GM23338 (cell line): ENCODE data around the gene PIEZO2. TPM values are rescaled to one million over a fixed set of nuclear protein-coding genes. Genes with fewer than 3 reads are reported as not detected.

Experiments used
- ATAC-seq: fragments of 200-7000 bp; cut with Tn5 transposase; 3 replicates; pipeline ENCODE4 v1.9.1; 2020
- DNase-seq: peaks from one replicate; pipeline ENCODE4 v3.0.0-alpha.2; 2015; ENCODE audit warnings: low spot score
- H2AFZ ChIP-seq: fragments of 200-600 bp; sonication (generic); 2 replicates; pipeline ENCODE4 v1.8.0; 2016; ENCODE audit warnings: antibody characterized with exemption, mild to moderate bottlenecking, moderate library complexity
- H3F3A ChIP-seq: fragments of 200-600 bp; sonication (generic); replicated peaks from 2 replicates; pipeline ENCODE4 v1.8.0; 2017; ENCODE audit warnings: antibody characterized with exemption, mixed run types, low read depth
- H3K27ac ChIP-seq: fragments of 200-600 bp; sonication (generic); 2 replicates; pipeline ENCODE4 v1.6.1; 2016; ENCODE audit warnings: low read depth
- H3K27me3 ChIP-seq: fragments of 200-600 bp; sonication (generic); 2 replicates; pipeline ENCODE4 v1.8.0; 2016; ENCODE audit warnings: mild to moderate bottlenecking, mixed run types, moderate library complexity; ENCODE audit not compliant: insufficient read depth
- H3K36me3 ChIP-seq: fragments of 200-600 bp; sonication (generic); 2 replicates; pipeline ENCODE4 v1.8.0; 2016; ENCODE audit warnings: mild to moderate bottlenecking; ENCODE audit not compliant: insufficient read depth
- H3K4me1 ChIP-seq: fragments of 200-600 bp; sonication (generic); 2 replicates; pipeline ENCODE4 v1.8.0; 2016; ENCODE audit warnings: mild to moderate bottlenecking, moderate library complexity; ENCODE audit not compliant: insufficient read depth
- H3K4me2 ChIP-seq: fragments of 200-600 bp; sonication (generic); 2 replicates; pipeline ENCODE4 v1.7.1; 2017; ENCODE audit warnings: mixed run types
- H3K4me3 ChIP-seq: fragments of 200-600 bp; sonication (generic); 2 replicates; pipeline ENCODE4 v1.6.1; 2016; ENCODE audit warnings: mixed run types
- H3K79me2 ChIP-seq: fragments of 200-600 bp; sonication (generic); replicated peaks from 2 replicates; pipeline ENCODE4 v1.8.0; 2017; ENCODE audit warnings: mild to moderate bottlenecking; ENCODE audit not compliant: insufficient read depth
- H3K9me2 ChIP-seq: fragments of 200-600 bp; sonication (generic); 2 replicates; pipeline ENCODE4 v1.8.0; 2017; ENCODE audit not compliant: insufficient read depth
- H4K20me1 ChIP-seq: fragments of 200-600 bp; sonication (generic); replicated peaks from 2 replicates; pipeline ENCODE4 v1.8.0; 2017; ENCODE audit warnings: mild to moderate bottlenecking; ENCODE audit not compliant: insufficient read depth
- H3K27ac Mint-ChIP-seq: 2 replicates; pipeline ENCODE4 v1.8.0; 2020; ENCODE audit warnings: inconsistent platforms, mild to moderate bottlenecking, moderate library complexity, mixed read lengths
- H3K27me3 Mint-ChIP-seq: 3 replicates; pipeline ENCODE4 v1.8.0; 2022; ENCODE audit warnings: low read depth, mild to moderate bottlenecking, moderate library complexity, mixed read lengths, inconsistent platforms; ENCODE audit not compliant: insufficient read depth, poor library complexity
- H3K36me3 Mint-ChIP-seq: 3 replicates; pipeline ENCODE4 v1.8.0; 2021; ENCODE audit warnings: low read depth, mild to moderate bottlenecking, inconsistent platforms, moderate library complexity, mixed read lengths
- H3K4me1 Mint-ChIP-seq: 3 replicates; pipeline ENCODE4 v1.8.0; 2020; ENCODE audit warnings: mild to moderate bottlenecking, inconsistent platforms, mixed read lengths
- H3K4me3 Mint-ChIP-seq: 3 replicates; pipeline ENCODE4 v1.8.0; 2021; ENCODE audit warnings: moderate library complexity, mild to moderate bottlenecking, inconsistent platforms, mixed read lengths
- H3K9me3 Mint-ChIP-seq: 3 replicates; pipeline ENCODE4 v1.8.0; 2020; ENCODE audit warnings: moderate library complexity, mild to moderate bottlenecking, inconsistent platforms, mixed read lengths
- CREB1 ChIP-seq: fragments of 250-450 bp; sonication (Bioruptor Pico); IDR thresholded peaks from 2 replicates; pipeline ENCODE4 v1.5.0; 2020; ENCODE audit warnings: low read depth, mild to moderate bottlenecking, moderate library complexity
- CTCF ChIP-seq, 2 experiments: fragments of 200-600 bp in 1 of 2; sonication (generic) in 1 of 2; conservative IDR thresholded peaks; 2 replicates each; pipeline versions ENCODE4 v1.5.1 to v1.6.1; 2016 to 2017; ENCODE audit warnings: antibody characterized with exemption in 2 of 2, low read depth in 2 of 2, mild to moderate bottlenecking in 2 of 2, moderate library complexity in 1 of 2
- ETS1 ChIP-seq: IDR thresholded peaks from 2 replicates; pipeline ENCODE4 v1.6.1; 2016; ENCODE audit warnings: antibody characterized with exemption
- EZH2 ChIP-seq: fragments of 200-600 bp; sonication (generic); IDR thresholded peaks from one replicate; pipeline ENCODE4 v1.8.0; 2017; ENCODE audit warnings: antibody characterized with exemption, mild to moderate bottlenecking, low read depth; ENCODE audit not compliant: unreplicated experiment
- EZH2phosphoT487 ChIP-seq: fragments of 200-600 bp; sonication (generic); IDR thresholded peaks from one replicate; pipeline ENCODE4 v1.8.1; 2018; ENCODE audit warnings: antibody characterized with exemption; ENCODE audit not compliant: unreplicated experiment
- JUNB ChIP-seq: IDR thresholded peaks from one replicate; pipeline ENCODE4 v1.6.1; 2016; ENCODE audit warnings: antibody characterized with exemption; ENCODE audit not compliant: unreplicated experiment
- NANOG ChIP-seq: IDR thresholded peaks from 2 replicates; pipeline ENCODE4 v1.6.1; 2016; ENCODE audit warnings: antibody characterized with exemption, borderline replicate concordance
- POLR2AphosphoS5 ChIP-seq: IDR thresholded peaks from 2 replicates; pipeline ENCODE4 v1.6.1; 2016; ENCODE audit warnings: antibody characterized with exemption, low read depth
- REST ChIP-seq: IDR thresholded peaks from one replicate; pipeline ENCODE4 v1.6.1; 2018; ENCODE audit warnings: antibody characterized with exemption; ENCODE audit not compliant: unreplicated experiment
- STAT1 ChIP-seq: IDR thresholded peaks from one replicate; pipeline ENCODE4 v1.6.1; 2016; ENCODE audit warnings: antibody characterized with exemption; ENCODE audit not compliant: unreplicated experiment
- ZNF114 ChIP-seq: fragments of 250-450 bp; sonication (Bioruptor Pico); IDR thresholded peaks from 2 replicates; pipeline ENCODE4 v1.5.0; 2020; ENCODE audit warnings: mild to moderate bottlenecking, moderate library complexity
- ZNF331 ChIP-seq: fragments of 250-450 bp; sonication (Bioruptor Pico); IDR thresholded peaks from 2 replicates; pipeline ENCODE4 v1.5.0; 2020; ENCODE audit warnings: low read depth, mild to moderate bottlenecking, moderate library complexity
- polyA plus RNA-seq: library from polyadenylated mRNA; unstranded; fragments of >200 nt; fragmentation: Nextera tagmentation; extraction: Ambion mirVana; gene quantifications from 2 replicates; pipeline ENCODE4 v1.2.1, GENCODE V29; 2016
- total RNA-seq: library from RNA; depleted of rRNA; stranded (reverse); fragments of >200 nt; shearing (Covaris generic); gene quantifications from 2 replicates; pipeline ENCODE4 v1.2.3, GENCODE V29; 2014

Gene PIEZO2
- total and polyA plus RNA-seq, 2 experiments from 2014 or later = 4.8 to 8.2 TPM

GRCh38 chr18:10743766-10744165 lies 405.6 kb downstream of the PIEZO2 start:
- Histone ChIP-seq H3K36me3 (no peaks in the 10 kb centered on the region), H3K9me2 (0 out of 2 replicates have a peak, but pooled peaks cover 4% of the 10 kb centered on the region), H4K20me1 (no peaks in the 10 kb centered on the region), H3F3A (no peaks in the 10 kb centered on the region), H3K27ac (no peak overlapping the region), H3K4me1 (no peaks in the 10 kb centered on the region), H3K79me2 (no peaks in the 10 kb centered on the region), H2AFZ (no peak overlapping the region), H3K27me3 (no peaks in the 10 kb centered on the region), H3K4me2 (no peak overlapping the region), H3K4me3 (no peak overlapping the region)
- DNase-seq (no peak), ATAC-seq (no peak)
- Mint-ChIP-seq H3K27me3 (no peaks in the 10 kb centered on the region), H3K27ac (no peak overlapping the region), H3K4me3 (no peak overlapping the region), H3K9me3 (no peaks in the 10 kb centered on the region), H3K36me3 (peaks cover 7% of the 10 kb centered on the region; the same call in 2 of the 3 replicates), H3K4me1 (no peaks in the 10 kb centered on the region)
- no peak for TF ChIP-seq CREB1 (CRISPR knock-in tag)
- TF ChIP-seq EZH2phosphoT487 = no peak
- TF ChIP-seq CTCF (conservative IDR thresholded peaks at IDR 0.05; ENCODE audit: low read depth in 2 of 2) = no peak
- TF ChIP-seq STAT1 = no peak
- TF ChIP-seq JUNB = no peak

GRCh38 chr18:10739152-10739551 lies 410.2 kb downstream of the PIEZO2 start:
- Mint-ChIP-seq H3K27ac (peak overlapping the region; percentile 27; the same call in 1 of the 2 replicates), H3K9me3 (no peaks in the 10 kb centered on the region), H3K4me3 (no peak overlapping the region), H3K27me3 (no peaks in the 10 kb centered on the region), H3K4me1 (no peaks in the 10 kb centered on the region), H3K36me3 (peaks cover 10% of the 10 kb centered on the region; the same call in 2 of the 3 replicates)
- no peaks in the 10 kb centered on the region for H3F3A ChIP-seq
- no peaks in the 10 kb centered on the region for H4K20me1 ChIP-seq
- TF ChIP-seq EZH2 = no peak
- no peak for TF ChIP-seq NANOG
- TF ChIP-seq CREB1 (CRISPR knock-in tag) = no peak
- no peak for TF ChIP-seq EZH2phosphoT487
- no peak for TF ChIP-seq ZNF114 (CRISPR knock-in tag)
- no peak for TF ChIP-seq POLR2AphosphoS5
- TF ChIP-seq CTCF (conservative IDR thresholded peaks at IDR 0.05; ENCODE audit: low read depth in 2 of 2) = no peak
- no peak for TF ChIP-seq REST
- no peak for TF ChIP-seq ZNF331 (CRISPR knock-in tag)
- no peak for TF ChIP-seq ETS1
- H3K4me1 ChIP-seq = no peaks in the 10 kb centered on the region
- H3K27ac ChIP-seq = no peak overlapping the region
- no peaks in the 10 kb centered on the region for H3K9me2 ChIP-seq
- H3K4me3 ChIP-seq = no peak overlapping the region
- H3K27me3 ChIP-seq = no peaks in the 10 kb centered on the region
- H3K36me3 ChIP-seq = no peaks in the 10 kb centered on the region
- H3K4me2 ChIP-seq = no peak overlapping the region
- no peaks in the 10 kb centered on the region for H3K79me2 ChIP-seq
- no peak for ATAC-seq
- no peak overlapping the region for H2AFZ ChIP-seq
- no peak for DNase-seq
